Pons (tissue), 1 donor: ENCODE measurements around the gene TACC2.
"Not testable (repeated sequence)": the region's sequence is repeated elsewhere in the genome, so short reads cannot be mapped to it uniquely, and the experiment has no call there.

Experiments used
- DNase-seq: peaks from one replicate; pipeline ENCODE4 v3.0.0-alpha.2; 2016; ENCODE audit warnings: low spot score

The TACC2 gene

GRCh38 chr10:122089311-122090017 lies 100.5 kb downstream of the TACC2 start:
- no peak for DNase-seq

GRCh38 chr10:122091722-122092121 lies 102.8 kb downstream of the TACC2 start:
- DNase-seq, result no peak

- DNase-seq, result no peak
Measured at GRCh38 chr10:122093076-122093475, 104.1 kb downstream of the TACC2 start.

- not testable (repeated sequence) for DNase-seq
Measured at GRCh38 chr10:122096181-122096580, 107.2 kb downstream of the TACC2 start.

- DNase-seq, result no peak
Measured at GRCh38 chr10:122096705-122097104, 107.7 kb downstream of the TACC2 start.

- no peak for DNase-seq
Measured at GRCh38 chr10:122097935-122098334, 109.0 kb downstream of the TACC2 start.

- no peak for DNase-seq
Measured at GRCh38 chr10:122098924-122099323, 110.0 kb downstream of the TACC2 start.

DNA sequence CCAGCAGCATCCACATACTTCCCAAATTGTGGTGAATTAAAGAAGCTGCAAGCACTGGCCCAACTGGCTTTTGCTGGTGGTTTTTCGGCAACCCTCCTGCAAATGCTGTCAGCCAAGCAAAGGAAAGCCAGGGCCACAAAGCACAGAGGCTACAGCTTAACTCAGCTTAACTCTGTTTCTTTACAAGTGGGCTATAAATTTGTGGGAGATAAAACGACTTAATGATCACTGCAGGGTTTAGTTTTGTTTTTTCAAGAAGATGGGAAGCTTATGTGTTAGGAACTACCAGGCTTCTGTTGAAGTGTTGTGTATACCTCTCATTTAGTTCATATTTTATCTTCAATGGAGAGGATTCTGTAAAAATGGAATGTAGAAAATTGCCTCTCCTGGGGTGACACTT lies 110.6 kb downstream of the TACC2 start:
- no peak for DNase-seq

DNA sequence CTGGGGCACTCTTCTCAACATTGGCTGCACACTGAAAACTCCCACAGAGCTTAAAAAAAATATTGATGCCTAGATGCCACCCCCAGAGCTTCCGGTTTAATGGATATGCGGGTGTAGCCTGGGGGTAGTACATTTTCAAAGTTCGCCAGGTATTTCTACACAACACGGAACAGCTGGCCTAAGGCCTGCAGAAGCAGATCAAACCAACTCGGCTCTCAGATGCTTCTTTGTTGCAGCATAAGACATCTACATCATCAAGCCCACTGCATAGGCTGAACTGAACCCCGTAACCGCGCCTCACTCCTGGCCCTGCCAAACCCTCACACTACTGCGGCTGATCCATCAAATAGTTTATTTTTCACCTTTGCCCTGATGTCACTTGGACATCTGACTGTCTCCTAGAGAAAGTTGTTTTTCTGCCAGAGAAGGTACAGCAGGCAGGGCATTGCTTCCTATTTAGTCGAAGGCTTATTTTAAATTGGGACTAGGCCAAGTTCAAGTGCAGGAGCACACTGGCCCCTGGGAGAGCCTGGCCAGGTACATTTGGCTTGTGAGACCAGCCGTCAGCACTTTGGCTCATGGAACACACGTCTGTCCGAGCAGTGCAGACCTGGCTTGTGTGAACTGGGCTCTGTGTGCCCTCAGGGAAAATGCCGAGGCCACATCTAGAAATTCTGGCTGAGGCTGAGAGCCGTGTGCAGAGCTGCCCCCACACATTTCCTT lies 113.3 kb downstream of the TACC2 start:
- DNase-seq, result no peak

- DNase-seq, result no peak
Measured at GRCh38 chr10:122102869-122103525, 114.0 kb downstream of the TACC2 start.

GRCh38 chr10:122103592-122103991 lies 114.6 kb downstream of the TACC2 start:
- no peak for DNase-seq

- not testable (repeated sequence) for DNase-seq
Measured at GRCh38 chr10:122108786-122109185, 119.8 kb downstream of the TACC2 start.

- DNase-seq, result no peak
Measured at GRCh38 chr10:122112021-122112616, 123.2 kb downstream of the TACC2 start.

- peak; percentile 17 for DNase-seq
Measured at GRCh38 chr10:122112625-122113160, 123.7 kb downstream of the TACC2 start.

GRCh38 chr10:122113161-122113944 lies 124.4 kb downstream of the TACC2 start:
- no peak for DNase-seq

GRCh38 chr10:122113945-122114747 lies 125.2 kb downstream of the TACC2 start:
- DNase-seq, result no peak

GRCh38 chr10:122115874-122116273 lies 126.9 kb downstream of the TACC2 start:
- DNase-seq, result no peak

DNA sequence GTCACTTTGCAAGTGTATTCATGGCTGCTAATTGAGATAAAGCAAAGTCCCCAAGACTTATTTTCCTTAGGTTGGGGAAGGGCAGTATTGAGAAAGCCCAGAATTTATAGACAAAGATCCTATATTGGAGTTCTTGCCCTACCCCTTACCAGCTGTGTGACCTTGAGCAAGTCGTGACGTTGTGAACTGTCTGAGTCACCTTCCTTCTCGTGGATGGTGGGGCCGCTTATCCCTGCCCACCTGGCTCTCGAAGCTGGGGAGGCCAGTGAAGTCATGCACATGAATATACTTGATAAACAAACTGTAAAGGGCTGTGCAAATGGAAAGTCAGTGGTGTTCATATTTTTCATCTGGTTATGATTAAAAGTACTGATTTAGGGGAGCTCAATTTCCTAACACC lies 127.4 kb downstream of the TACC2 start:
- DNase-seq, result no peak

DNA sequence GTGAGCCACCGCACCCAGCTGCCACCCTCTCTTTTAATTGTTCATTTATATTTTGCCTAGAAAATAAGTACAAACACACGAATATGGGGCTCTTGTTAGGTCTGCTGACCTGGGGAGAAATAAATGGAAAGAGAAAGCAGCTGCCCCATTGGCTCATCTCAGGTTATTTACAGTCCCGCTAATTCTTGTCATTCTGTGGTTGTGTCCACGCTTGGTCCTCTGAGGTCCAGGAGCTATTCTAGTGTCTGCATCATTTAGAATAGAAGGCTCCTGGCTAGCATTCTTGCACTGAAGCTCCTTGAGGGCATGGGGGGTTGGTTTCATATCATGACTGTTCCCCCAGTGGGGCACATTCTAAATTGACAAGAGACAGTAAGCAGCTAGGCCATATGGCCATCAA lies 128.5 kb downstream of the TACC2 start:
- no peak for DNase-seq

GRCh38 chr10:122120008-122120744 lies 131.2 kb downstream of the TACC2 start:
- DNase-seq, result no peak
